RWPE1 (cell line): ENCODE measurements around the gene ARSK.

Experiments used
- CTCF ChIA-PET: fragments of 350-600 bp; sonication (Branson Sonifier 250); formaldehyde crosslinking; extraction: SDS; loops from one replicate; lab custom pipeline; 2021; lab: Yijun Ruan, JAX
- POLR2A ChIA-PET: fragments of 400-600 bp; formaldehyde crosslinking; extraction: SDS; loops from one replicate; lab custom pipeline; 2020; ENCODE audit warnings: antibody characterized with exemption; ENCODE audit not compliant: low non-redundant PET; lab: Yijun Ruan, JAX
- DNase-seq: peaks from one replicate; pipeline ENCODE4 v3.0.0; 2012; ENCODE audit warnings: low spot score
- H3K27ac ChIP-seq: fragments of 450-650 bp; 2 replicates; pipeline ENCODE4 v1.5.1; 2017
- CTCF ChIP-seq: fragments of 450-650 bp; conservative IDR thresholded peaks from 2 replicates; pipeline ENCODE4 v1.5.1; 2017; ENCODE audit warnings: low read depth, mild to moderate bottlenecking

The ARSK gene

GRCh38 chr5:95572016-95572415 lies 17.1 kb downstream of the ARSK start:
- DNase-seq, result no peak
- CTCF ChIA-PET, result interaction anchor here (0.7 kb wide), 1 partner anchor 84 kb away, joined by 4 read pairs; no protein-coding TSS in a partner anchor
- no peak overlapping the region for H3K27ac ChIP-seq
- POLR2A ChIA-PET, result no interaction called here
- TF ChIP-seq CTCF, result no peak

DNA sequence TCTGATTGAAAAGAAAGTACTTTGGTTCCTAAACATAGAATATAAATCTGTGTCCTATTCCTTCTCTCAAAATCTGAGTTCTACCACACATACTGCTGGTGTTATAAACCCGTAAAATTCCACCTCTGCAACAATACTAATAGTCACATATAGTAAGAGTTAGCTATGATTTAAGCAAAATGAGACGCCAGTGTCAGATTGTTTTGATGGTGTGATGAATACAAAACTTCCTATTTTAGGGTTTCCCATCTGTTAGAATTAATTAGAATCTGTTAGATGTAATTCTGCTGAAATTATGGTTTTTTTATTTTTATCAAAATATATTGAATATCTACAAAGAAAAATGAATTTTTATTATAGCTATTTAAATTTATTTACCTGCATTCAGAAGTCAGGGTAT lies 26.7 kb downstream of the ARSK start:
- ChIA-PET CTCF (interaction anchor here (0.6 kb wide), 1 partner anchor 10 kb away, joined by 3 read pairs; no protein-coding TSS in a partner anchor), POLR2A (no interaction called here)
- H3K27ac ChIP-seq, result no peak overlapping the region
- no peak for DNase-seq
- no peak for TF ChIP-seq CTCF

DNA sequence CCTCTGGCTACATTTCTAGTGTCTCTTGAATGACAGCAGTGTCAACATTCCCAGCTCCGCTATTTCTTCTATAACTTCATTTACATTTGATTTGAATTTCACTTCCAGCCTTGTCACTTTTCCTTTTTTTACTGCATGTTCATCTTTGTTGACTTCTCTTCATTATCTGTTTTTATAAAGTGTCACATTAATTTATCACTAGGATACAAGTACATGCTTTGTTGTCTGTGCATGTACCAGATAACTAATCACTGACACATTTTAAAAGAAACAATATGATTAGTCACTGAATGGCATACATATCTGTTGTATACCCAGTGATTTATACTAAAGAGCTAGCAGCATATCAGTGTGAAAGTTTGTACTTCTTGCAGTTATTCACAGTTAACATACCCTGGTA lies 29.1 kb downstream of the ARSK start:
- ChIA-PET CTCF (no interaction called here), POLR2A (no interaction called here)
- DNase-seq, result no peak
- TF ChIP-seq CTCF, result no peak
- H3K27ac ChIP-seq, result no peak overlapping the region

DNA sequence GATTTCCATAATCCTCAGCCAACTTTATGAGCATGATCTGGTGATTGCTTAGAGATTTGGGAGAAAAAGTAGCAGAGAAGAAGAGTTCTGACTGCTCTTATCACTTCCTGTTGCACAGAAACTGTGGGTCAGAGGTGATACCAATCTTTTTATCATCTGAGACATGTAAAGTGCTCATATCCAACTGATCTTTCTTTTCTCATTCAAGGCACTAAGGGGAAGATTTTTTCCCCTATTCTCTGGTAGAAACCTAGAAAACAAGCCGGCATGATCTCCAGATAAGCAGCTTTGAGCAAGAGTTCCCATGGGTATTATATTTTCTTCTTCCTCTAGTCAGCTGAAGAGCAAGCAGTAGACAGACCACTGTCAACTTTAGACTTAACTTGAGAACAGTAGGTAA lies 36.0 kb downstream of the ARSK start:
- no peak overlapping the region for H3K27ac ChIP-seq
- no peak for DNase-seq
- CTCF ChIA-PET, result no interaction called here
- POLR2A ChIA-PET, result no interaction called here
- TF ChIP-seq CTCF, result no peak

- POLR2A ChIA-PET, result no interaction called here
- H3K27ac ChIP-seq, result no peak overlapping the region
- peak; percentile 44 for DNase-seq
- CTCF ChIA-PET, result interaction anchor here (0.7 kb wide), 1 partner anchor 10 kb away, joined by 3 read pairs; no protein-coding TSS in a partner anchor
- TF ChIP-seq CTCF, result no peak
Measured at GRCh38 chr5:95591490-95591901, 36.6 kb downstream of the ARSK start.

GRCh38 chr5:95595289-95595931 lies 40.5 kb downstream of the ARSK start:
- TF ChIP-seq CTCF, result no peak
- H3K27ac ChIP-seq, result no peak overlapping the region
- ChIA-PET CTCF (interaction anchor here (0.7 kb wide), 1 partner anchor 25 kb away, joined by 3 read pairs; no protein-coding TSS in a partner anchor), POLR2A (no interaction called here)
- no peak for DNase-seq
